GM19193 (cell line): Measurements from ENCODE around the gene OMA1.

ENCODE experiments used
- POLR2A ChIP-seq: IDR thresholded peaks from 4 replicates; pipeline ENCODE4 v1.6.1; 2011; ENCODE audit not compliant: insufficient read depth, insufficient read length; ENCODE audit errors: extremely low read depth

The OMA1 gene

DNA sequence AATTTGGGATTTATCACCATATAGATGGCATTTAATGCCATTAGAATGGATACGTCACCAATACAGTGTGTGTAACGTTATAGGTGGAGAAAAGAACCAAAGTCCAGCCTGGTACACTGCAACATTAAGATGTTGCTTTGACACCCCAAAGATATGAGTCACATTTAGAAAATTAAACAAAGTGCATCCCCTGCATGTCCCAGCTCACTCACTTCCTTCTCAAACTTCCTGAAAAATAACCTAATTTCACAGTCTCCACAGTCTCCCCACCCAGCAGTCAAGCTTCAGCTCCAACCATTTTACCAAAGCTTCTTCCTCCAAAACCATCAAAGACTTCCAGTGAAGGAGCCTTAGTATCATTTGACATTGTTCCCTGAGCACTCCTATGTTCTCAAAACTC lies 111.9 kb downstream of the OMA1 start:
- TF ChIP-seq POLR2A = no peak

DNA sequence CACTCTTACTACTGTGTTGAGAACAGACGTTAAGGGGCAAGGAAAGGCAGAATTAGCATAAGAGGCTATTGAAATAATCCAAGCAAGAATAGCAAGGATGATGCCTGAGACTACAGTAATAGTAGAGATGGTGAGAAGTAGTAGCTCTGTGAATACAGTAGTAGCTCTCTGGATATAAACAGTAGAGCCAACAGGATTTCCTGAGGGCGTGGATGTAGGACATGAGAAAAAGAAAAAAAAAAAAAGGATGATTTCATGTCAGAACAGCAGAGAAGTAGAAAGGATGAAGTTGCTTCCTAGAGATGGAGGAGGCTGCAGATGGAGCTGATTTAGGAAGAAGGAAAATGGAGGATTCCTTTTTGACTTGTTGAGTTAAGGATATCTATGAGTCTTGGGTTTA lies 112.3 kb downstream of the OMA1 start:
- TF ChIP-seq POLR2A = no peak

DNA sequence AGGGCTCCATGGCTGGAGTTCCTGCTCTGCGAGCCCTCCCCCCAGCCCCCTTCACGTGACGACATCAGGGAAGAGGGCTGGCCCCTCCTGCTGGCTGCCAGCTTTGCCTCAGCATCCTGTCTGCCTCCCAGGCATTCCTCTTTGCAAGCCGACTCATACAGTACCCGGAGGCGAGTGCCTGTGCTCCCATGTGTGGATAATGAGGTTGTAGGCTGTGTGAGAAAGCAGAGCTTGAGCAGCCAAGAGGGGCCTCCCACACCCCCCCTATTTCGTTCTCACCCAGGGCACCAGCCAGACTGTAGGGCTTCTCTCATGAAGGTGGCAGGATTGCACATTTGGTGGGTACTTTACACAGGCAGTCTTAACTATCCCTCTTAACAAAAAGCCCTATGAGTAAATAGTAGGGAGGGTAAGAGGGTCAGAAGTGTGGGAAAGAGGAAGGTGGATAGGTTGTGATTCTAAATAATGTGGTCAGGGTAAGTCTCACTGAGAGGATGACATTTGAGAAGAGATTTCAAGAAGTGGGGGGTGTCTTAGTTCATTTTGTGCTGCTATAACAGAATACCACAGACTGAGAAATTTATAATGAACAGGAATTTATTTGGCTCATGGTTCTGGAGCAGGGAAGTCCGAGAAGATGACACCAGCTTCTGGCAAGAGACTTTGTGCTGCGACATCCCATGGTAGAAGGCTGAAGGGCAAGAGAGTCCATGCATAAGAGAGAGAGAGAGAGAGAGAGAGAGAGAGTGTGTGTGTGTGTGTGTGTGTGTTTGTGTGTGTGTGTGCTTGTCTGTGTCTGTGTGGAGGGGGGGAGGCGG lies 113.5 kb downstream of the OMA1 start:
- no peak for TF ChIP-seq POLR2A

DNA sequence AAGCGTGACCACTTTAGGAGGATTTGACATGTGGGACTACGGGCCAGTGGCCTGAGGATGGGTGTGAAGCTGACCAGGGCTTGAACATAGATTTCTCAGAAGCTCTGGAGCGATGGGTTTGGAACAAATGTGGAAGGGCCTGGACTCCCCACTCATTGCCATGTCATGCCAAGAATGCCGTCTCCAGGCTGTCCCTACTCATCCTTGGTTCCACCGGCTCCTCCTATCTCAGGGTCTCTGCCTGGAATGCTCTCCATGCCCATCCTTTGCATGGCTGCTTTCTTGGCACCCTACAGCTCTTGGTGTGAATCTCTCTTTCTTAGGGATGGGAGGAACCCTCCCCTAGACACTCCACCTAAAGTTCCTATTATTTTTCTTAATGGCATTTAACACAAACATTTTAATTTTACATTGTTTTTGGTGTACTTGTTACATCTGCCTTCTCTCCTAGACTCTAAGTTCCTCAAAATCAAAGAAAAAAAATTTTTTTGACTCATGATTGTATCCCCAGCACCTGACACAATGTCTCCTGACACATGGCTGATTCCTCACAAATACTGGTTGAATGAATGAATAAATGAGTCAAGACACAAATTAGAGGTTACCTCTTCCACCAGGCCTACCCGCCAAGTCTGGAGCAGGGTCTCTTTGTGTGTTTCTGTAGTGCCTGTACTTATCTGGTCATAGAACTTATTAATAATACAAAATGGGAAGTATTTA lies 114.5 kb downstream of the OMA1 start:
- TF ChIP-seq POLR2A = no peak
